ENCODE data around the gene PTPRB.

GRCh38 chr12:70609739-70610491 lies 27.3 kb downstream of the PTPRB start:
- TF ChIP-seq CTCF (IDR thresholded peaks at IDR 0.05) = no peak
- TF ChIP-seq REST (IDR thresholded peaks at IDR 0.05; ENCODE audit: insufficient read depth in 1 of 2, low read depth in 2 of 2, low read length in 1 of 2) = no peak
- TF ChIP-seq POLR2AphosphoS5 (IDR thresholded peaks at IDR 0.05; ENCODE audit: low read depth, low read length) = no peak
- TF ChIP-seq SIN3A (IDR thresholded peaks at IDR 0.05; ENCODE audit: borderline replicate concordance, insufficient read depth, low read depth, low read length) = no peak

All from Panc1 (cell line).